ENCODE measurements around the gene CCR3. TPM values are rescaled to one million over a fixed set of nuclear protein-coding genes. Genes with fewer than 3 reads are reported as not detected.

Gene CCR3
- total RNA-seq, 1 experiment from 2014 or later = not detected

GRCh38 chr3:46285931-46286619 is 43.8 kb downstream of the CCR3 start:
- ChIA-PET POLR2A (no interaction called here), CTCF (no interaction called here)
- Histone ChIP-seq H3K27ac (ENCODE audit: low read length) (no peak overlapping the region), H3K4me1 (ENCODE audit: control insufficient read depth, insufficient read depth, low read length) (no peaks in the 10 kb centered on the region), H3K9me3 (ENCODE audit: control insufficient read depth, insufficient read depth, low read depth, low read length) (no peaks in the 10 kb centered on the region), H3K4me3 (ENCODE audit: low read depth in 2 of 2, low read length in 2 of 2) (no peak overlapping the region), H3K36me3 (ENCODE audit: control insufficient read depth, insufficient read depth, low read length) (no peaks in the 10 kb centered on the region), H3K27me3 (ENCODE audit: control insufficient read depth, insufficient read depth, low read length) (peaks cover 2% of the 10 kb centered on the region; the same call in 1 of the 2 replicates)
- no TSS peak for BruUV-seq (replicated peaks)
- DNase-seq (ENCODE audit: low read depth, low spot score) (no peak), ATAC-seq (no peak)
- intact Hi-C loops (cut with micrococcal nuclease; ENCODE audit: unreplicated experiment) = no loop called here
- TF ChIP-seq CTCF (IDR thresholded peaks at IDR 0.05) = no peak
- no peak for TF ChIP-seq TCF7L2 (IDR thresholded peaks at IDR 0.05; ENCODE audit: low read depth, low read length)
- TF ChIP-seq REST (IDR thresholded peaks at IDR 0.05; ENCODE audit: insufficient read depth in 1 of 2, low read depth in 2 of 2, low read length in 1 of 2) = no peak
- no peak for TF ChIP-seq POLR2AphosphoS5 (IDR thresholded peaks at IDR 0.05; ENCODE audit: low read depth, low read length)
- TF ChIP-seq SIN3A (IDR thresholded peaks at IDR 0.05; ENCODE audit: borderline replicate concordance, insufficient read depth, low read depth, low read length) = no peak
- in situ Hi-C loops (cut with HindIII; ENCODE audit: low pct_unique_long_range_greater_than_20kb, low sequenced_read_pairs) = no loop called here

GRCh38 chr3:46286947-46287565 is 44.8 kb downstream of the CCR3 start:
- Histone ChIP-seq H3K27ac (ENCODE audit: low read length) (no peak overlapping the region), H3K9me3 (ENCODE audit: control insufficient read depth, insufficient read depth, low read depth, low read length) (no peaks in the 10 kb centered on the region), H3K4me1 (ENCODE audit: control insufficient read depth, insufficient read depth, low read length) (no peaks in the 10 kb centered on the region), H3K4me3 (ENCODE audit: low read depth in 2 of 2, low read length in 2 of 2) (no peak overlapping the region), H3K27me3 (ENCODE audit: control insufficient read depth, insufficient read depth, low read length) (peaks cover 4% of the 10 kb centered on the region; the same call in 1 of the 2 replicates), H3K36me3 (ENCODE audit: control insufficient read depth, insufficient read depth, low read length) (no peaks in the 10 kb centered on the region)
- DNase-seq (ENCODE audit: low read depth, low spot score) (no peak), ATAC-seq (no peak)
- in situ Hi-C loops (cut with HindIII; ENCODE audit: low pct_unique_long_range_greater_than_20kb, low sequenced_read_pairs) (no loop called here), intact Hi-C loops (cut with micrococcal nuclease; ENCODE audit: unreplicated experiment) (no loop called here)
- ChIA-PET POLR2A (no interaction called here), CTCF (no interaction called here)
- TF ChIP-seq CTCF (IDR thresholded peaks at IDR 0.05) (no peak), SIN3A (IDR thresholded peaks at IDR 0.05; ENCODE audit: borderline replicate concordance, insufficient read depth, low read depth, low read length) (no peak), POLR2AphosphoS5 (IDR thresholded peaks at IDR 0.05; ENCODE audit: low read depth, low read length) (no peak), REST (IDR thresholded peaks at IDR 0.05; ENCODE audit: insufficient read depth in 1 of 2, low read depth in 2 of 2, low read length in 1 of 2) (no peak), TCF7L2 (IDR thresholded peaks at IDR 0.05; ENCODE audit: low read depth, low read length) (no peak)
- BruUV-seq (replicated peaks) = no TSS peak

All from Panc1 (cell line).